ENCODE results near the gene ERBB4.

The ERBB4 gene

GRCh38 chr2:211329882-211330281, 1208.7 kb downstream of the ERBB4 start:
- H3K27me3 ChIP-seq (ENCODE audit: control insufficient read depth, low read length): no peaks in the 10 kb centered on the region
- H3K27ac ChIP-seq (ENCODE audit: low read depth, low read length): no peak overlapping the region
- H3K9me3 ChIP-seq (ENCODE audit: control insufficient read depth, insufficient read depth, low read length): no peaks in the 10 kb centered on the region
- no peaks in the 10 kb centered on the region for H3K36me3 ChIP-seq (ENCODE audit: control insufficient read depth, low read length)
- no peaks in the 10 kb centered on the region for H4K20me1 ChIP-seq (ENCODE audit: control insufficient read depth, insufficient read depth, low read depth, low read length)
- no peak overlapping the region for H3K4me2 ChIP-seq (ENCODE audit: low read length)
- peaks cover 19% of the 10 kb centered on the region for H3K4me1 ChIP-seq (ENCODE audit: control insufficient read depth, low read length)
- no peaks in the 10 kb centered on the region for H3K79me2 ChIP-seq (ENCODE audit: control insufficient read depth, low read length)
- no peaks in the 10 kb centered on the region; the same call in 1 of the 2 replicates for H3F3A ChIP-seq (ENCODE audit: control insufficient read depth, insufficient read depth)
- no peak overlapping the region for H3K4me3 ChIP-seq (ENCODE audit: low read length)
- no peak for TF ChIP-seq CTCF (IDR thresholded peaks at IDR 0.05; ENCODE audit: low read depth, low read length, poor library complexity, severe bottlenecking)
- TF ChIP-seq EZH2phosphoT487 (IDR thresholded peaks at IDR 0.05; ENCODE audit: borderline replicate concordance, low read length): no peak
- no peaks in the 10 kb centered on the region for H3K9me2 ChIP-seq (replicated peaks; ENCODE audit: control insufficient read depth, low read length)

GRCh38 chr2:211329421-211329820, 1209.2 kb downstream of the ERBB4 start:
- Histone ChIP-seq H3K27ac (ENCODE audit: low read depth, low read length) (no peak overlapping the region), H3K4me3 (ENCODE audit: low read length) (no peak overlapping the region), H3F3A (ENCODE audit: control insufficient read depth, insufficient read depth) (no peaks in the 10 kb centered on the region; the same call in 1 of the 2 replicates), H3K9me3 (ENCODE audit: control insufficient read depth, insufficient read depth, low read length) (no peaks in the 10 kb centered on the region), H3K79me2 (ENCODE audit: control insufficient read depth, low read length) (no peaks in the 10 kb centered on the region), H3K4me2 (ENCODE audit: low read length) (no peak overlapping the region), H3K4me1 (ENCODE audit: control insufficient read depth, low read length) (peaks cover 20% of the 10 kb centered on the region), H3K9me2 (replicated peaks; ENCODE audit: control insufficient read depth, low read length) (no peaks in the 10 kb centered on the region), H4K20me1 (ENCODE audit: control insufficient read depth, insufficient read depth, low read depth, low read length) (no peaks in the 10 kb centered on the region), H3K27me3 (ENCODE audit: control insufficient read depth, low read length) (no peaks in the 10 kb centered on the region), H3K36me3 (ENCODE audit: control insufficient read depth, low read length) (no peaks in the 10 kb centered on the region)
- TF ChIP-seq CTCF (IDR thresholded peaks at IDR 0.05; ENCODE audit: low read depth, low read length, poor library complexity, severe bottlenecking): no peak
- no peak for TF ChIP-seq EZH2phosphoT487 (IDR thresholded peaks at IDR 0.05; ENCODE audit: borderline replicate concordance, low read length)

DNA sequence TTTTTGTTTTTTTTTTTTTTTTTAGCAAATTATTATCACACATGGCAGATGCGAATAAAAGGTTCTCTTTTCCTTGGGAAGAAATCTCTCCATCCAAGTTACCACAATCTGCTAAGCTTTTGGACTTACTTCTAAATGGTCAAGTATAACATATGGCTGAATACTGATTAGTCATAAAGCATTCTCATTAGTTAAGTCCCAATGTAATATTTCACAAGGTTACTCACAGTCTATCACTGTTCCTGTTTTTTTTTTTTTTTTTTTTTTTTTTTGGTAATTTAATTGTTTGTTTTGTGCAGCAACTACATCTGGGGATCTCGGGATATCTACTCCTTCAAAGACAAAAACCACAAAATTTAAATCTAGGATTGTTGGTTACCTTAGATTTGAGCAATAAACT, 1210.5 kb downstream of the ERBB4 start:
- H3K79me2 ChIP-seq (ENCODE audit: control insufficient read depth, low read length): no peaks in the 10 kb centered on the region
- H3F3A ChIP-seq (ENCODE audit: control insufficient read depth, insufficient read depth): no peaks in the 10 kb centered on the region; the same call in 1 of the 2 replicates
- H4K20me1 ChIP-seq (ENCODE audit: control insufficient read depth, insufficient read depth, low read depth, low read length): no peaks in the 10 kb centered on the region
- TF ChIP-seq EZH2phosphoT487 (IDR thresholded peaks at IDR 0.05; ENCODE audit: borderline replicate concordance, low read length): no peak
- TF ChIP-seq CTCF (IDR thresholded peaks at IDR 0.05; ENCODE audit: low read depth, low read length, poor library complexity, severe bottlenecking): no peak
- H3K36me3 ChIP-seq (ENCODE audit: control insufficient read depth, low read length): no peaks in the 10 kb centered on the region
- no peak overlapping the region for H3K4me3 ChIP-seq (ENCODE audit: low read length)
- no peaks in the 10 kb centered on the region for H3K9me3 ChIP-seq (ENCODE audit: control insufficient read depth, insufficient read depth, low read length)
- no peaks in the 10 kb centered on the region for H3K27me3 ChIP-seq (ENCODE audit: control insufficient read depth, low read length)
- peaks cover 12% of the 10 kb centered on the region for H3K4me1 ChIP-seq (ENCODE audit: control insufficient read depth, low read length)
- H3K9me2 ChIP-seq (replicated peaks; ENCODE audit: control insufficient read depth, low read length): no peaks in the 10 kb centered on the region
- no peak overlapping the region for H3K4me2 ChIP-seq (ENCODE audit: low read length)
- H3K27ac ChIP-seq (ENCODE audit: low read depth, low read length): no peak overlapping the region

All from DOHH2 (cell line).